ENCODE data around the gene SLC25A10. TPM values are rescaled to one million over a fixed set of nuclear protein-coding genes. Genes with fewer than 3 reads are reported as not detected.

The SLC25A10 gene
- polyA plus RNA-seq, 3 donors: 1.8 to 2.3 (median 1.9) TPM

DNA sequence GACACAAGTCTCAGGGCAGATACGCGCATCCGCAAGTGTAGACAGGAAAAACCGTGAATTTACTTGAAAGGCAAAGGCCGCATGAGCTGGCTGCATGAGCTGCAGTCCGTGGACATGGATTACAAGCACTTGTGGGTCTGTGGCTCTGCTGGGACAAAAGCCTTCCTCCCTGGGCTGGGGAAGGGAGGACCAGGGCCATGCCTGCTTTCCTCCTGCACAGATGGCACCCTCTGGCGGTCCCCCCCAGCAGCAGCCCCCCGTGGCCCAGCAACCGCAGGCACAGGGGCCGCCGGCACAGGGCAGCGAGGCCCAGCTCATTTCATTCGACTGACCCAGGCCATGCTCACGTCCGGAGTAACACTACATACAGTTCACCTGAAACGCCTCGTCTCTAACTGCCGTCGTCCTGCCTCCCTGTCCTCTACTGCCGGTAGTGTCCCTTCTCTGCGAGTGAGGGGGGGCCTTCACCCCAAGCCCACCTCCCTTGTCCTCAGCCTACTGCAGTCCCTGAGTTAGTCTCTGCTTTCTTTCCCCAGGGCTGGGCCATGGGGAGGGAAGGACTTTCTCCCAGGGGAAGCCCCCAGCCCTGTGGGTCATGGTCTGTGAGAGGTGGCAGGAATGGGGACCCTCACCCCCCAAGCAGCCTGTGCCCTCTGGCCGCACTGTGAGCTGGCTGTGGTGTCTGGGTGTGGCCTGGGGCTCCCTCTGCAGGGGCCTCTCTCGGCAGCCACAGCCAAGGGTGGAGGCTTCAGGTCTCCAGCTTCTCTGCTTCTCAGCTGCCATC is 10.6 kb upstream of the SLC25A10 start:
- intact Hi-C loops (cut with micrococcal nuclease): loop anchor here in 1 of 2 donors (2.0 to 5.0 kb wide), 2 partner anchors 19 to 34 kb away; partner anchors contain the start of genes ARL16, CCDC137 and OXLD1
- Histone ChIP-seq H3K36me3 (replicated peaks in 1 of 2; ENCODE audit: control insufficient read depth in 1 of 2, insufficient read depth in 2 of 2, low read length in 2 of 2) (peaks cover 49 to 65% of the 10 kb centered on the region in 2 donors), H3K4me2 (replicated peaks; ENCODE audit: extremely low read depth, low read length, poor library complexity, severe bottlenecking) (peak overlapping the region; percentile 86), H4K20me1 (ENCODE audit: insufficient read depth, low read length) (peaks cover 56% of the 10 kb centered on the region), H3K9ac (ENCODE audit: insufficient read depth, low read length, poor library complexity, severe bottlenecking) (peak overlapping the region; percentile 97), H3K9me3 (replicated peaks in 1 of 2; ENCODE audit: control insufficient read depth in 1 of 2, insufficient read depth in 1 of 2, low read length in 2 of 2) (no peaks in the 10 kb centered on the region), H3K4me1 (ENCODE audit: control insufficient read depth in 1 of 2, insufficient read depth in 2 of 2, low read length in 2 of 2) (peaks cover 22 to 32% of the 10 kb centered on the region in 2 donors), H3K79me2 (ENCODE audit: insufficient read depth, low read length) (peaks cover 76% of the 10 kb centered on the region), H3K27me3 (ENCODE audit: control insufficient read depth in 2 of 2, insufficient read depth in 2 of 2, low read length in 2 of 2) (no peaks in the 10 kb centered on the region), H3K4me3 (replicated peaks in 1 of 3; ENCODE audit: low read depth in 2 of 3, low read length in 3 of 3) (peak overlapping the region in 1 of 3 experiments; percentile 89), H2AFZ (ENCODE audit: insufficient read depth, low read depth, low read length, poor library complexity, severe bottlenecking) (no peak overlapping the region), H3K27ac (ENCODE audit: low read depth in 1 of 2, low read length in 2 of 2) (peak overlapping the region; percentile 86 to 97)
- H3K27ac Mint-ChIP-seq: peak overlapping the region in 6 of 7 donors; percentile 81 to 97 (median 94)
- H3K36me3 Mint-ChIP-seq: peaks cover 50 to 73% of the 10 kb centered on the region in 2 donors
- H3K27me3 Mint-ChIP-seq (ENCODE audit: low read depth in 3 of 3): peaks cover 0 to 5% (median 1%) of the 10 kb centered on the region in 3 donors
- TF ChIP-seq, protein P1, sequence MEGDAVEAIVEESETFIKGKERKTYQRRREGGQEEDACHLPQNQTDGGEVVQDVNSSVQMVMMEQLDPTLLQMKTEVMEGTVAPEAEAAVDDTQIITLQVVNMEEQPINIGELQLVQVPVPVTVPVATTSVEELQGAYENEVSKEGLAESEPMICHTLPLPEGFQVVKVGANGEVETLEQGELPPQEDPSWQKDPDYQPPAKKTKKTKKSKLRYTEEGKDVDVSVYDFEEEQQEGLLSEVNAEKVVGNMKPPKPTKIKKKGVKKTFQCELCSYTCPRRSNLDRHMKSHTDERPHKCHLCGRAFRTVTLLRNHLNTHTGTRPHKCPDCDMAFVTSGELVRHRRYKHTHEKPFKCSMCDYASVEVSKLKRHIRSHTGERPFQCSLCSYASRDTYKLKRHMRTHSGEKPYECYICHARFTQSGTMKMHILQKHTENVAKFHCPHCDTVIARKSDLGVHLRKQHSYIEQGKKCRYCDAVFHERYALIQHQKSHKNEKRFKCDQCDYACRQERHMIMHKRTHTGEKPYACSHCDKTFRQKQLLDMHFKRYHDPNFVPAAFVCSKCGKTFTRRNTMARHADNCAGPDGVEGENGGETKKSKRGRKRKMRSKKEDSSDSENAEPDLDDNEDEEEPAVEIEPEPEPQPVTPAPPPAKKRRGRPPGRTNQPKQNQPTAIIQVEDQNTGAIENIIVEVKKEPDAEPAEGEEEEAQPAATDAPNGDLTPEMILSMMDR (IDR thresholded peaks at IDR 0.05): no peak
- peaks cover 29% of the 10 kb centered on the region for H3K4me1 Mint-ChIP-seq
- 83% methylated on average over 16 of the region's 23 CpGs for WGBS (ENCODE audit: insufficient coverage)
- no peak for DNase-seq
- H3K4me3 Mint-ChIP-seq: peak overlapping the region in 1 of 2 donors; percentile 96
- peaks cover 0 to 2% (median 0%) of the 10 kb centered on the region in 7 donors for H3K9me3 Mint-ChIP-seq

DNA sequence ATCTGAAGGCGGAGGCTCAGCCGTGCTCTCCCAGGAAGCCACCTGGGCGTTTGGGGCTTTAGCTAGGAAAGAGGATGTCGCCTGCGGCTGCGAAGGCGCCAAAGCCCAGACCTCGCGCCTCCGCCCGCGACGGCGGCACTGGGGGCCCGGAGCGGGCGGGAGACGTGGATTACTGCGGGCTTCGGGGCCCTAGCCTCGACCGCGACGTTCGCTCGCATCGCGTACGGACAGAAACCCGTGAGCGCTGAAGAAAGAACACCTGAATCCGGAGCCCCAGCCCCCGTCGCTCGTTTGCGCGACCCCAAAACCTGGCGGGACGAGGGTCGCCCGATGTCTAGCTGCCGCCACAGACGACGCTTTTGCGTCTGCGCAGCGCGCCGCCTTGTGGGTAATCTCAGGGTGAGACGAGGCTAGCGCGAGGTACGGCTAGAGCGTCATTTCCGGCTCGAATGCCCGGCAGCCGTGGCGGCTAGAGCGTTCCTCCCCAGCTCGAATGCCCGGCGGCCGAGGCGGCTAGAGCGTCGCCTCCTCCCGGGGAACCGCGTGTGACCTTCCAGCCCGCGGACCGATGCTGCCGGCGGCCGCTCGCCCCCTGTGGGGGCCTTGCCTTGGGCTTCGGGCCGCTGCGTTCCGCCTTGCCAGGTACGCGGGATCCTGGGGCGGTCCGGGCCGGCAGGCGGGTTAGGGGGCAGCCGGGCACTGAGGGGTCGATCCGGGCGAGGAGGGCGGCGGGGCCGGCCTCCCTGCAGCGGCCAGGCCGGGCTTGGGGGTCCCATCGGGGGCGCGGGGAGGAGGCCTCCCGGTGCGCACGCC is 8.9 kb upstream of the SLC25A10 start, which contains the start of gene MRPL12:
MRPL12 (plus strand) TSS at position 434 of the 813 bp plus-strand sequence; CDS start at position 569, 135 bp downstream.
- Histone ChIP-seq H3K27ac (ENCODE audit: low read depth in 1 of 2, low read length in 2 of 2) (peak within 1 kb of the TSS; percentile 86 to 97), H3K4me2 (replicated peaks; ENCODE audit: extremely low read depth, low read length, poor library complexity, severe bottlenecking) (peak within 1 kb of the TSS; percentile 86), H3K4me1 (ENCODE audit: control insufficient read depth in 1 of 2, insufficient read depth in 2 of 2, low read length in 2 of 2) (peaks cover 22 to 32% of the 10 kb centered on the region in 2 donors), H3K4me3 (replicated peaks in 1 of 3; ENCODE audit: low read depth in 2 of 3, low read length in 3 of 3) (peak within 1 kb of the TSS; percentile 67 to 89 (median 84)), H3K79me2 (ENCODE audit: insufficient read depth, low read length) (peaks cover 63% of the 10 kb centered on the region), H4K20me1 (ENCODE audit: insufficient read depth, low read length) (peaks cover 40% of the 10 kb centered on the region), H3K9ac (ENCODE audit: insufficient read depth, low read length, poor library complexity, severe bottlenecking) (peak within 1 kb of the TSS; percentile 97), H3K9me3 (replicated peaks in 1 of 2; ENCODE audit: control insufficient read depth in 1 of 2, insufficient read depth in 1 of 2, low read length in 2 of 2) (no peaks in the 10 kb centered on the region), H2AFZ (ENCODE audit: insufficient read depth, low read depth, low read length, poor library complexity, severe bottlenecking) (peak within 1 kb of the TSS; percentile 96), H3K27me3 (ENCODE audit: control insufficient read depth in 2 of 2, insufficient read depth in 2 of 2, low read length in 2 of 2) (no peaks in the 10 kb centered on the region), H3K36me3 (replicated peaks in 1 of 2; ENCODE audit: control insufficient read depth in 1 of 2, insufficient read depth in 2 of 2, low read length in 2 of 2) (peaks cover 40 to 62% of the 10 kb centered on the region in 2 donors)
- Mint-ChIP-seq H3K27me3 (ENCODE audit: low read depth in 3 of 3) (peaks cover 0 to 5% (median 0%) of the 10 kb centered on the region in 3 donors), H3K27ac (peak within 1 kb of the TSS; percentile 93 to 97 (median 95)), H3K9me3 (peaks cover 0 to 2% (median 0%) of the 10 kb centered on the region in 7 donors), H3K4me3 (peak within 1 kb of the TSS; percentile 91 to 96), H3K36me3 (peaks cover 43 to 71% of the 10 kb centered on the region in 2 donors), H3K4me1 (peaks cover 29% of the 10 kb centered on the region)
- peak; percentile 84 to 92 (median 86) for DNase-seq
- intact Hi-C loops (cut with micrococcal nuclease): loop anchor here (1.0 to 5.0 kb wide), 3 partner anchors 19 to 36 kb away; partner anchors contain the start of genes ARL16 (in 1 of the 2), CCDC137 (in 1 of the 2), HGS (in 1 of the 2) and OXLD1 (in 1 of the 2)
- WGBS (ENCODE audit: insufficient coverage): under 1% methylated on average over 102 of the region's 102 CpGs
- TF ChIP-seq, protein P1 (IDR thresholded peaks at IDR 0.05): peak; percentile 29

Data from CD14-positive monocyte (primary cell).